ENCODE data around the gene FAM114A1.

Gene FAM114A1

DNA sequence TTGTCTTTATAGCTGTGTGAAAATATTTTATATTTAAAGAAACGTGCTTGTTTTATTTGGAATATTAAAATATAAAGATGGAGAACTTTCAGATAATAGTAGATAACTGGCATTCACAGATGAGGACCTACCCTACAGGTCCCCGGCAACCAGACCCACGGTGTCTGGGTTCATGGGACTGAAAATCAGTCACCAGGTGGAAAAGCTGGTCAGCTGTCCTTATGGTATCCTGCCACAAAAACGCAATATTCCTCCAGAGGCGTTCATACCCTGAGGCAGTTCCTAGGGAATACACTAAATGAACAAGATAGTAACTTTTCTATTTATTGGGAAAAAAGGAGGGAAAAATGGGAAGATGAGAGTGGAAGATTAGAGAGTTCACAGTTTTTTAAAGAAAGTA lies 12.1 kb upstream of the FAM114A1 start:
- H3K36me3 ChIP-seq (replicated peaks; ENCODE audit: low read depth, low read length): peaks cover 7% of the 10 kb centered on the region

GRCh38 chr4:38856046-38856445 lies 11.6 kb upstream of the FAM114A1 start:
- Histone ChIP-seq H3K79me2 (ENCODE audit: low read length) (peaks cover 22% of the 10 kb centered on the region), H3K4me2 (ENCODE audit: low read length) (peak overlapping the region; percentile 90), H4K20me1 (ENCODE audit: insufficient read depth, low read length) (no peaks in the 10 kb centered on the region), H3K9ac (ENCODE audit: low read length) (peak overlapping the region; percentile 90), H3K9me3 (ENCODE audit: insufficient read depth, low read length) (no peaks in the 10 kb centered on the region), H2AFZ (ENCODE audit: low read depth, low read length) (peak overlapping the region; percentile 10; the same call in 1 of the 2 replicates), H3K4me1 (ENCODE audit: low read length) (peaks cover 57% of the 10 kb centered on the region), H3K36me3 (replicated peaks; ENCODE audit: low read depth, low read length) (peaks cover 7% of the 10 kb centered on the region), H3K4me3 (ENCODE audit: low read length) (peak overlapping the region; percentile 75), H3K27ac (ENCODE audit: low read length) (peak overlapping the region; percentile 93), H3K27me3 (ENCODE audit: low read depth, low read length) (no peaks in the 10 kb centered on the region)
- TF ChIP-seq, protein P1, sequence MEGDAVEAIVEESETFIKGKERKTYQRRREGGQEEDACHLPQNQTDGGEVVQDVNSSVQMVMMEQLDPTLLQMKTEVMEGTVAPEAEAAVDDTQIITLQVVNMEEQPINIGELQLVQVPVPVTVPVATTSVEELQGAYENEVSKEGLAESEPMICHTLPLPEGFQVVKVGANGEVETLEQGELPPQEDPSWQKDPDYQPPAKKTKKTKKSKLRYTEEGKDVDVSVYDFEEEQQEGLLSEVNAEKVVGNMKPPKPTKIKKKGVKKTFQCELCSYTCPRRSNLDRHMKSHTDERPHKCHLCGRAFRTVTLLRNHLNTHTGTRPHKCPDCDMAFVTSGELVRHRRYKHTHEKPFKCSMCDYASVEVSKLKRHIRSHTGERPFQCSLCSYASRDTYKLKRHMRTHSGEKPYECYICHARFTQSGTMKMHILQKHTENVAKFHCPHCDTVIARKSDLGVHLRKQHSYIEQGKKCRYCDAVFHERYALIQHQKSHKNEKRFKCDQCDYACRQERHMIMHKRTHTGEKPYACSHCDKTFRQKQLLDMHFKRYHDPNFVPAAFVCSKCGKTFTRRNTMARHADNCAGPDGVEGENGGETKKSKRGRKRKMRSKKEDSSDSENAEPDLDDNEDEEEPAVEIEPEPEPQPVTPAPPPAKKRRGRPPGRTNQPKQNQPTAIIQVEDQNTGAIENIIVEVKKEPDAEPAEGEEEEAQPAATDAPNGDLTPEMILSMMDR (IDR thresholded peaks at IDR 0.05; ENCODE audit: low read depth, low read length): no peak
- no peak for TF ChIP-seq EZH2phosphoT487 (IDR thresholded peaks at IDR 0.05; ENCODE audit: low read depth)

More for the DNA sequence above, 12.1 kb upstream of the FAM114A1 start:
- Histone ChIP-seq H2AFZ (ENCODE audit: low read depth, low read length) (no peak overlapping the region), H3K4me3 (ENCODE audit: low read length) (peak overlapping the region; percentile 75), H3K27ac (ENCODE audit: low read length) (peak overlapping the region; percentile 93), H3K4me2 (ENCODE audit: low read length) (peak overlapping the region; percentile 90), H3K4me1 (ENCODE audit: low read length) (peaks cover 52% of the 10 kb centered on the region), H3K9ac (ENCODE audit: low read length) (peak overlapping the region; percentile 90), H3K79me2 (ENCODE audit: low read length) (peaks cover 22% of the 10 kb centered on the region), H4K20me1 (ENCODE audit: insufficient read depth, low read length) (no peaks in the 10 kb centered on the region), H3K9me3 (ENCODE audit: insufficient read depth, low read length) (no peaks in the 10 kb centered on the region), H3K27me3 (ENCODE audit: low read depth, low read length) (no peaks in the 10 kb centered on the region)
- TF ChIP-seq, protein P1 (IDR thresholded peaks at IDR 0.05; ENCODE audit: low read depth, low read length): no peak
- TF ChIP-seq EZH2phosphoT487 (IDR thresholded peaks at IDR 0.05; ENCODE audit: low read depth): no peak

- H3K4me3 ChIP-seq (ENCODE audit: low read length): peak within 1 kb of the TSS; percentile 75
- H3K9ac ChIP-seq (ENCODE audit: low read length): peak within 1 kb of the TSS; percentile 90
- peak within 1 kb of the TSS; percentile 43; the same call in 1 of the 2 replicates for H2AFZ ChIP-seq (ENCODE audit: low read depth, low read length)
- H3K79me2 ChIP-seq (ENCODE audit: low read length): peaks cover 22% of the 10 kb centered on the region
- no peaks in the 10 kb centered on the region for H3K9me3 ChIP-seq (ENCODE audit: insufficient read depth, low read length)
- peak within 1 kb of the TSS; percentile 90 for H3K4me2 ChIP-seq (ENCODE audit: low read length)
- no peaks in the 10 kb centered on the region for H3K27me3 ChIP-seq (ENCODE audit: low read depth, low read length)
- TF ChIP-seq EZH2phosphoT487 (IDR thresholded peaks at IDR 0.05; ENCODE audit: low read depth): no peak
- TF ChIP-seq, protein P1 (IDR thresholded peaks at IDR 0.05; ENCODE audit: low read depth, low read length): peak; percentile 83
- peaks cover 7% of the 10 kb centered on the region for H3K36me3 ChIP-seq (replicated peaks; ENCODE audit: low read depth, low read length)
- H3K4me1 ChIP-seq (ENCODE audit: low read length): peaks cover 61% of the 10 kb centered on the region
- peak within 1 kb of the TSS; percentile 93 for H3K27ac ChIP-seq (ENCODE audit: low read length)
- H4K20me1 ChIP-seq (ENCODE audit: insufficient read depth, low read length): no peaks in the 10 kb centered on the region
These were observed 10.9 kb upstream of the FAM114A1 start, which contains the start of gene TLR6 for GRCh38 chr4:38856524-38857337. TLR6 (minus strand) TSS chr4:38856817; CDS start chr4:38829473, 27,344 bp downstream.

GRCh38 chr4:38857354-38858096 lies 10.1 kb upstream of the FAM114A1 start:
- TF ChIP-seq, protein P1 (IDR thresholded peaks at IDR 0.05; ENCODE audit: low read depth, low read length): no peak
- no peak for TF ChIP-seq EZH2phosphoT487 (IDR thresholded peaks at IDR 0.05; ENCODE audit: low read depth)
- Histone ChIP-seq H3K4me3 (ENCODE audit: low read length) (peak overlapping the region; percentile 75), H3K4me1 (ENCODE audit: low read length) (peaks cover 61% of the 10 kb centered on the region), H4K20me1 (ENCODE audit: insufficient read depth, low read length) (no peaks in the 10 kb centered on the region), H3K4me2 (ENCODE audit: low read length) (peak overlapping the region; percentile 90), H2AFZ (ENCODE audit: low read depth, low read length) (0 out of 2 replicates have a peak overlapping the region, but pooled peaks have one; percentile 43), H3K27ac (ENCODE audit: low read length) (peak overlapping the region; percentile 93), H3K79me2 (ENCODE audit: low read length) (peaks cover 22% of the 10 kb centered on the region), H3K9me3 (ENCODE audit: insufficient read depth, low read length) (no peaks in the 10 kb centered on the region), H3K27me3 (ENCODE audit: low read depth, low read length) (no peaks in the 10 kb centered on the region), H3K36me3 (replicated peaks; ENCODE audit: low read depth, low read length) (peaks cover 7% of the 10 kb centered on the region), H3K9ac (ENCODE audit: low read length) (peak overlapping the region; percentile 90)

All from OCI-LY3 (cell line).